Esophagus (tissue), 2 donors: ENCODE results near the gene NTRK2. TPM values are rescaled to one million over a fixed set of nuclear protein-coding genes. Genes with fewer than 3 reads are reported as not detected.

ENCODE experiments used
- H3K27ac ChIP-seq, 2 donors: one replicate each; pipeline ENCODE4 v1.5.1; 2013; ENCODE audit warnings: low read depth in 2 of 2, mild to moderate bottlenecking in 2 of 2, inconsistent platforms in 1 of 2, low read length in 1 of 2, moderate library complexity in 1 of 2
- H3K27me3 ChIP-seq, 2 donors: one replicate each; pipeline ENCODE4 v1.6.1; 2013; ENCODE audit warnings: low read length in 2 of 2, control low read depth in 1 of 2, mild to moderate bottlenecking in 1 of 2; ENCODE audit not compliant: insufficient read depth in 2 of 2, control insufficient read depth in 1 of 2
- H3K36me3 ChIP-seq, 2 donors: one replicate each; pipeline ENCODE4 v1.6.1; 2013; ENCODE audit warnings: low read length in 1 of 2; ENCODE audit not compliant: control insufficient read depth in 2 of 2, insufficient read depth in 2 of 2
- H3K4me1 ChIP-seq, 2 donors: one replicate each; pipeline ENCODE4 v1.6.1; 2013; ENCODE audit warnings: low read length in 1 of 2; ENCODE audit not compliant: control insufficient read depth in 2 of 2, insufficient read depth in 2 of 2
- H3K4me3 ChIP-seq, 2 donors: one replicate each; pipeline ENCODE4 v1.5.1; 2013; ENCODE audit warnings: low read length in 2 of 2, mild to moderate bottlenecking in 2 of 2, low read depth in 1 of 2, moderate library complexity in 1 of 2
- H3K9me3 ChIP-seq, 2 donors: one replicate each; pipeline ENCODE4 v1.6.1; 2013; ENCODE audit warnings: mild to moderate bottlenecking in 2 of 2, low read depth in 1 of 2, low read length in 1 of 2, moderate library complexity in 1 of 2; ENCODE audit not compliant: control insufficient read depth in 2 of 2, insufficient read depth in 1 of 2
- WGBS, 2 donors: extraction: QIAGEN DNeasy Blood & Tissue Kit; methylation state at CpG; one replicate each; pipeline ENCODE4 v1.1.7; 2013; 5-methylcytosine and 5-hydroxymethylcytosine counted together
- polyA plus RNA-seq, 2 donors: library from polyadenylated mRNA; stranded (reverse); fragments of 200-250 nt; gene quantifications; one replicate each; pipeline ENCODE4 v1.2.3, GENCODE V29; 2013
- donor health status: healthy with polysubstance abuse.
- donor health status: Bipolar disorder and iron deficiency.

The NTRK2 gene
- polyA plus RNA-seq, 2 donors: 1.2 to 3.6 TPM

- H3K9me3 ChIP-seq: no peaks in the 10 kb centered on the region
- WGBS, 2 donors: 70 to 75% methylated on average over 9 of the region's 9 CpGs
- no peak overlapping the region for H3K4me3 ChIP-seq
- no peak overlapping the region for H3K27ac ChIP-seq
- H3K27me3 ChIP-seq: no peaks in the 10 kb centered on the region
- no peaks in the 10 kb centered on the region for H3K36me3 ChIP-seq
- peaks cover 2 to 3% of the 10 kb centered on the region in 2 donors for H3K4me1 ChIP-seq
Observed at GRCh38 chr9:84818791-84819190, 149.3 kb downstream of the NTRK2 start.

GRCh38 chr9:84819491-84819991 is 150.0 kb downstream of the NTRK2 start:
- Histone ChIP-seq H3K4me1 (peaks cover 3 to 8% of the 10 kb centered on the region in 2 donors), H3K4me3 (no peak overlapping the region), H3K27me3 (no peaks in the 10 kb centered on the region), H3K27ac (no peak overlapping the region), H3K36me3 (no peaks in the 10 kb centered on the region), H3K9me3 (no peaks in the 10 kb centered on the region)
- 85 to 87% methylated on average over 8 of the region's 8 CpGs for WGBS, 2 donors

- Histone ChIP-seq H3K27ac (no peak overlapping the region), H3K27me3 (no peaks in the 10 kb centered on the region), H3K4me3 (no peak overlapping the region), H3K4me1 (peaks cover 3 to 8% of the 10 kb centered on the region in 2 donors), H3K36me3 (no peaks in the 10 kb centered on the region), H3K9me3 (no peaks in the 10 kb centered on the region)
- WGBS, 2 donors: 6 to 49% methylated on average over 1 of the region's 1 CpG
Observed at GRCh38 chr9:84821431-84821830, 151.9 kb downstream of the NTRK2 start.

- H3K4me3 ChIP-seq: no peak overlapping the region
- peaks cover 3 to 8% of the 10 kb centered on the region in 2 donors for H3K4me1 ChIP-seq
- 74 to 77% methylated on average over 7 of the region's 7 CpGs for WGBS, 2 donors
- no peak overlapping the region for H3K27ac ChIP-seq
- no peaks in the 10 kb centered on the region for H3K9me3 ChIP-seq
- H3K36me3 ChIP-seq: no peaks in the 10 kb centered on the region
- no peaks in the 10 kb centered on the region for H3K27me3 ChIP-seq
Observed at GRCh38 chr9:84822589-84823233, 153.2 kb downstream of the NTRK2 start.

GRCh38 chr9:84823421-84824271 is 154.1 kb downstream of the NTRK2 start:
- H3K4me1 ChIP-seq: peaks cover 3 to 8% of the 10 kb centered on the region in 2 donors

GRCh38 chr9:84827216-84827765 is 157.8 kb downstream of the NTRK2 start:
- peaks cover 0 to 8% of the 10 kb centered on the region in 2 donors for H3K4me1 ChIP-seq
- no peaks in the 10 kb centered on the region for H3K27me3 ChIP-seq
- H3K4me3 ChIP-seq: no peak overlapping the region
- H3K9me3 ChIP-seq: no peaks in the 10 kb centered on the region
- 47 to 56% methylated on average over 4 of the region's 4 CpGs for WGBS, 2 donors
- H3K27ac ChIP-seq: no peak overlapping the region
- no peaks in the 10 kb centered on the region for H3K36me3 ChIP-seq

More at GRCh38 chr9:84823421-84824271, 154.1 kb downstream of the NTRK2 start:
- H3K9me3 ChIP-seq: no peaks in the 10 kb centered on the region
- H3K4me3 ChIP-seq: no peak overlapping the region
- no peaks in the 10 kb centered on the region for H3K27me3 ChIP-seq
- H3K36me3 ChIP-seq: no peaks in the 10 kb centered on the region
- 42 to 51% methylated on average over 8 of the region's 8 CpGs for WGBS, 2 donors
- peak overlapping the region in 1 of 2 donors; percentile 29 for H3K27ac ChIP-seq

GRCh38 chr9:84828046-84828445 is 158.5 kb downstream of the NTRK2 start:
- H3K27me3 ChIP-seq: no peaks in the 10 kb centered on the region
- WGBS, 2 donors: 74 to 77% methylated on average over 2 of the region's 2 CpGs
- no peak overlapping the region for H3K27ac ChIP-seq
- H3K4me1 ChIP-seq: peaks cover 0 to 8% of the 10 kb centered on the region in 2 donors
- no peaks in the 10 kb centered on the region for H3K36me3 ChIP-seq
- H3K4me3 ChIP-seq: no peak overlapping the region
- no peaks in the 10 kb centered on the region for H3K9me3 ChIP-seq

- 92 to 93% methylated on average over 8 of the region's 8 CpGs for WGBS, 2 donors
- H3K4me1 ChIP-seq: no peaks in the 10 kb centered on the region
- no peaks in the 10 kb centered on the region for H3K36me3 ChIP-seq
- H3K27me3 ChIP-seq: no peaks in the 10 kb centered on the region
- H3K9me3 ChIP-seq: no peaks in the 10 kb centered on the region
- H3K4me3 ChIP-seq: no peak overlapping the region
- no peak overlapping the region for H3K27ac ChIP-seq
Observed at GRCh38 chr9:84829471-84829870, 159.9 kb downstream of the NTRK2 start.

GRCh38 chr9:84829997-84830696 is 160.6 kb downstream of the NTRK2 start:
- no peak overlapping the region for H3K4me3 ChIP-seq
- no peaks in the 10 kb centered on the region for H3K36me3 ChIP-seq
- no peaks in the 10 kb centered on the region for H3K9me3 ChIP-seq
- no peak overlapping the region for H3K27ac ChIP-seq
- WGBS, 2 donors: 52 to 69% methylated on average over 6 of the region's 6 CpGs
- H3K4me1 ChIP-seq: no peaks in the 10 kb centered on the region
- H3K27me3 ChIP-seq: no peaks in the 10 kb centered on the region
